IMR-90 (cell line): ENCODE data around the gene WDR13. TPM values are rescaled to one million over a fixed set of nuclear protein-coding genes. Genes with fewer than 3 reads are reported as not detected.

Experiments used
- ATAC-seq: fragments of 200-7000 bp; cut with Tn5 transposase; 2 replicates; pipeline ENCODE4 v1.9.1; 2020; ENCODE audit warnings: low read depth, mild to moderate bottlenecking, moderate library complexity
- Bru-seq: library from RNA; stranded (reverse); fragments of 400-500 nt; gene quantifications from one replicate; lab custom pipeline; 2021; lab: Mats Ljungman, UMichigan
- BruChase-seq, 2 experiments: library from RNA; stranded (reverse); fragments of 400-500 nt; gene quantifications; one replicate each; lab custom pipeline; 2021; lab: Mats Ljungman, UMichigan
- BruUV-seq: library from RNA; stranded (reverse); fragments of 400-500 nt; replicated peaks from 2 replicates; lab custom pipeline; 2021; lab: Mats Ljungman, UMichigan
- CTCF ChIA-PET: fragments of 300-600 bp; formaldehyde crosslinking; extraction: SDS; loops from one replicate; lab custom pipeline; 2021; ENCODE audit warnings: antibody characterized with exemption; lab: Yijun Ruan, JAX
- POLR2A ChIA-PET: fragments of 300-600 bp; sonication (Branson Sonifier 250); formaldehyde crosslinking; loops from one replicate; lab custom pipeline; 2022; ENCODE audit warnings: antibody characterized with exemption; ENCODE audit not compliant: unreplicated experiment; lab: Charles Lee
- DNase-seq: peaks from one replicate; pipeline ENCODE4 v3.0.0; 2013
- H2AFZ ChIP-seq: replicated peaks from 2 replicates; pipeline ENCODE3; 2013; ENCODE audit warnings: low read length, mild to moderate bottlenecking; ENCODE audit not compliant: poor library complexity
- H2AK5ac ChIP-seq: 2 replicates; pipeline ENCODE4 v1.6.1; 2013; ENCODE audit warnings: low read depth, low read length, inconsistent platforms
- H2AK9ac ChIP-seq: replicated peaks from 2 replicates; pipeline ENCODE3; 2013; ENCODE audit warnings: mild to moderate bottlenecking, low read depth, low read length, moderate library complexity; ENCODE audit not compliant: poor library complexity
- H2BK120ac ChIP-seq: 2 replicates; pipeline ENCODE4 v1.6.1; 2013; ENCODE audit warnings: low read depth, low read length, inconsistent platforms
- H2BK15ac ChIP-seq: 3 replicates; pipeline ENCODE4 v1.6.1; 2013; ENCODE audit warnings: low read depth, low read length, inconsistent platforms
- H2BK20ac ChIP-seq: 2 replicates; pipeline ENCODE4 v1.6.1; 2013; ENCODE audit warnings: low read depth, mild to moderate bottlenecking, inconsistent platforms, low read length, moderate library complexity
- H2BK5ac ChIP-seq: 2 replicates; pipeline ENCODE4 v1.6.1; 2013; ENCODE audit warnings: mild to moderate bottlenecking, low read depth, low read length, inconsistent platforms; ENCODE audit not compliant: poor library complexity, severe bottlenecking
- H3K14ac ChIP-seq: replicated peaks from 2 replicates; pipeline ENCODE4 v1.6.1; 2013; ENCODE audit warnings: low read depth, low read length, inconsistent platforms
- H3K18ac ChIP-seq: 2 replicates; pipeline ENCODE4 v1.6.1; 2013; ENCODE audit warnings: low read depth, low read length, control low read depth
- H3K23ac ChIP-seq: 2 replicates; pipeline ENCODE4 v1.6.1; 2013; ENCODE audit warnings: low read depth, low read length, inconsistent platforms
- H3K27ac ChIP-seq: 2 replicates; pipeline ENCODE4 v1.5.1; 2013; ENCODE audit warnings: mild to moderate bottlenecking, control low read depth, low read length; ENCODE audit not compliant: insufficient read depth
- H3K27me3 ChIP-seq: 2 replicates; pipeline ENCODE4 v1.6.1; 2013; ENCODE audit warnings: low read length; ENCODE audit not compliant: control insufficient read depth, insufficient read depth
- H3K36me3 ChIP-seq: 2 replicates; pipeline ENCODE4 v1.6.1; 2013; ENCODE audit warnings: low read length, mixed read lengths; ENCODE audit not compliant: control insufficient read depth, insufficient read depth
- H3K4ac ChIP-seq: 2 replicates; pipeline ENCODE4 v1.6.1; 2013; ENCODE audit warnings: low read depth, low read length, inconsistent platforms
- H3K4me1 ChIP-seq: 2 replicates; pipeline ENCODE4 v1.6.1; 2013; ENCODE audit warnings: low read length, mixed read lengths; ENCODE audit not compliant: control insufficient read depth, insufficient read depth
- H3K4me2 ChIP-seq: 2 replicates; pipeline ENCODE4 v1.6.1; 2013; ENCODE audit warnings: low read depth, mild to moderate bottlenecking, control low read depth, low read length, moderate library complexity
- H3K4me3 ChIP-seq: 2 replicates; pipeline ENCODE4 v1.5.1; 2013; ENCODE audit warnings: low read depth, mild to moderate bottlenecking, control low read depth, low read length, moderate library complexity; ENCODE audit not compliant: insufficient read depth
- H3K56ac ChIP-seq: 2 replicates; pipeline ENCODE4 v1.6.1; 2013; ENCODE audit warnings: low read length, inconsistent platforms; ENCODE audit not compliant: insufficient read depth; ENCODE audit errors: extremely low read depth
- H3K79me1 ChIP-seq, 2 experiments: 2 replicates each; pipeline ENCODE4 v1.6.1; 2013; ENCODE audit warnings: low read length in 2 of 2, inconsistent platforms in 1 of 2, low read depth in 1 of 2
- H3K9ac ChIP-seq: 2 replicates; pipeline ENCODE4 v1.6.1; 2013; ENCODE audit warnings: low read depth, low read length, control low read depth
- H3K9me1 ChIP-seq: 2 replicates; pipeline ENCODE4 v1.6.1; 2013; ENCODE audit warnings: low read length, inconsistent platforms; ENCODE audit not compliant: insufficient read depth
- H3K9me3 ChIP-seq: 2 replicates; pipeline ENCODE4 v1.6.1; 2013; ENCODE audit warnings: low read length; ENCODE audit not compliant: control insufficient read depth, insufficient read depth
- H4K20me1 ChIP-seq: 2 replicates; pipeline ENCODE4 v1.6.1; 2013; ENCODE audit warnings: low read length, inconsistent platforms; ENCODE audit not compliant: insufficient read depth
- H4K5ac ChIP-seq: 2 replicates; pipeline ENCODE4 v1.6.1; 2013; ENCODE audit warnings: mild to moderate bottlenecking, low read depth, low read length, control low read depth
- H4K8ac ChIP-seq, 2 experiments: 2 replicates each; pipeline ENCODE4 v1.6.1; 2013; ENCODE audit warnings: low read depth in 2 of 2, low read length in 2 of 2, control low read depth in 1 of 2, inconsistent platforms in 1 of 2
- H4K91ac ChIP-seq: 2 replicates; pipeline ENCODE4 v1.6.1; 2013; ENCODE audit warnings: low read depth, low read length, inconsistent platforms; ENCODE audit not compliant: insufficient read depth
- POLR2A ChIP-seq: IDR thresholded peaks from 2 replicates; pipeline ENCODE4 v1.6.1; 2012; ENCODE audit warnings: mild to moderate bottlenecking, low read depth, low read length
- SMC3 ChIP-seq: fragments of 150-350 bp; IDR thresholded peaks from 2 replicates; pipeline ENCODE4 v1.6.1; 2016; ENCODE audit warnings: low read depth, mild to moderate bottlenecking, antibody characterized with exemption, low read length, moderate library complexity
- WGBS, 2 experiments: methylation state at CpG; one replicate each; pipeline versions ENCODE4 v1.1.5 to v1.1.7; 2013; ENCODE audit warnings: missing lambda C conversion rate in 2 of 2; ENCODE audit not compliant: insufficient read length in 1 of 2; ENCODE audit errors: extremely low coverage in 2 of 2; 5-methylcytosine and 5-hydroxymethylcytosine counted together
- dilution Hi-C: fragments of 300-500 bp; cut with HindIII; formaldehyde crosslinking; loops from one replicate; pipeline ENCODE4 v1.14.3; 2018; ENCODE audit warnings: low sequenced_read_pairs; ENCODE audit not compliant: unreplicated experiment
- in situ Hi-C: fragments of 300-500 bp; cut with MboI; formaldehyde crosslinking; loops from 3 replicates; pipeline ENCODE4 v1.14.3; 2019; ENCODE audit warnings: low sequenced_read_pairs, inconsistent platforms, mixed read lengths
- intact Hi-C: fragments of 100-400 bp; cut with micrococcal nuclease; formaldehyde crosslinking; loops from 2 replicates; pipeline ENCODE4 v1.10.0; 2022
- long read RNA-seq: library from polyadenylated mRNA; unstranded; transcript quantifications from one replicate; pipeline ENCODE4 v2.0.0, GENCODE V29; 2021; ENCODE audit not compliant: unreplicated experiment
- polyA plus RNA-seq, 3 experiments: library from polyadenylated mRNA; depleted of rRNA; stranded (reverse); fragments of >200 nt; gene quantifications; 2 replicates each; pipeline ENCODE4 v1.2.3, GENCODE V29; 2012; ENCODE audit warnings: low replicate concordance in 1 of 3
- total RNA-seq: library from RNA; depleted of rRNA; stranded (reverse); fragments of >200 nt; gene quantifications from 2 replicates; pipeline ENCODE4 v1.2.3, GENCODE V29; 2012; rRNA removed

Gene WDR13
- total RNA-seq (60.8 and 62.7 TPM in 2 replicates), polyA plus RNA-seq (2012; rRNA removed) (151 and 153 TPM in 2 replicates), Bru-seq, nascent RNA (percentile 73 among the genes with signal in this experiment), BruChase-seq, experiment 1, labeled RNA remaining after a 6-hour chase (percentile 87 among the genes with signal in this experiment), BruChase-seq, experiment 2, labeled RNA remaining after a 2-hour chase (percentile 79 among the genes with signal in this experiment)
- polyA plus RNA-seq (2012; cell fraction: cytosol; rRNA removed): 51.4 and 124 TPM in 2 replicates
- polyA plus RNA-seq (2012; cell fraction: nucleus; rRNA removed; ENCODE audit: low replicate concordance): 177 and 490 TPM in 2 replicates
- long read RNA-seq, full-length matches to known transcripts: 57 of 103 reads
- long read RNA-seq, partial matches to known transcripts: 19 of 103 reads
- long read RNA-seq, other reads (novel, unspliced or antisense): 27 of 103 reads

DNA sequence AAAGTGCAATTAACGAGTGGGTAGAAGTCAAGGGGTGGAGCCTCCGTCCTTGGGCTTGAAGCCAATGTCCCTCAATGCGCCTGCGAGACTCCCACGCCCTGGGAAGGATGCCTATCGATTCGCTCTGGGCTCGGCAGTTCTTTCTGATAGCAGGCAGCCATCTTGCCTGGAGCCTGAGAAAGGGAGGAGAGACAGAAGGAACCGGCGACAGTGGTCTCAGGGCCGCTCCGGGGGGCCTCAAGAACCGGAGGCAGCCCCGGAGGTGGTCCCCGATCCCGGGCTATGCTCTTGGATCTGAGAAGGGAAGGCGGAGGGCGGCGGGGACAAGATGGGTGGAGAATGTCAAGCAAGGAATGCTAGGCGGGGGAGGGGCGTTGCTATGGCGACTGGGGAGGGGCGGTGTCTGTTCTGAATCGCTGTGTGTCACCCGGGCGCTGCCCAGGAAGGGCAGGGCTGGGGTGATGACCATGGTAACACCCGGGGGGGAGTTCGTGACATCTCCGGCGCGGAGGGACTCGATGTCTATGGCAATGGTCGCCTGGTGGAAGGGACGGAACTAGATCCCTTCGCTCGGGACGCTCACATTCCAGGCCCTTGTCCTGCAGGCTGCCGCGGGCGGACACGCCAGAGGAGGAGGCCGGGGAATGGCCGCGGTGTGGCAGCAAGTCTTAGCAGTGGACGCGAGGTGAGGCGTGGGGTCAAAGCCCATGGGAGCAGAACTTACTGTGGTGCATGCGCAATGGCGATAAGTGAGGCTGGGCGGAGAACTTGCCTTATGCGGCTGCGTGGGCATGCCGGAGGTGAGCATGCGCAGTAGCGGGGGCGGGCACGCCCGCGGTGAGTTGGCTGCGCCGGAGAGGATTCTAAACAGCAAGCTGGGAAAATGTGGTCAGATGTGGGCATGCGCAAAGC lies at the start of gene WDR13:
WDR13 (plus strand) TSS at position 140 of the 912 bp plus-strand sequence; CDS start at position 645, 505 bp downstream.
- peak within 1 kb of the TSS; percentile 100 for H3K4ac ChIP-seq
- peak within 1 kb of the TSS; percentile 93 for H3K23ac ChIP-seq
- peak within 1 kb of the TSS; percentile 91 for H2BK120ac ChIP-seq
- H3K9me1 ChIP-seq: no peaks in the 10 kb centered on the region
- peak within 1 kb of the TSS; percentile 93 for H3K4me2 ChIP-seq
- 0 out of 2 replicates have a peak, but pooled peaks cover 1% of the 10 kb centered on the region for H3K4me1 ChIP-seq
- H3K79me1 ChIP-seq: peaks cover 3 to 10% of the 10 kb centered on the region in 2 experiments; a peak in 2 of 4 replicates
- peak within 1 kb of the TSS; percentile 78 for H3K18ac ChIP-seq
- peak within 1 kb of the TSS; percentile 100 for H3K14ac ChIP-seq
- H3K56ac ChIP-seq: peak within 1 kb of the TSS; percentile 91
- in situ Hi-C loops (no loop called here), intact Hi-C loops (no loop called here), dilution Hi-C loops (no loop called here)
- peak within 1 kb of the TSS; percentile 99 for H3K27ac ChIP-seq
- no peaks in the 10 kb centered on the region for H3K9me3 ChIP-seq
- H4K8ac ChIP-seq: peak within 1 kb of the TSS; percentile 75 to 99
- 39% methylated on average over 27 of the region's 62 CpGs; no CpG with 5 or more reads in 1 of the 2 experiments for WGBS, 2 experiments
- H3K27me3 ChIP-seq: no peaks in the 10 kb centered on the region
- CTCF ChIA-PET: interaction anchor here (0.6 kb wide), 3 partner anchors 24 to 910 kb away, joined by 3 to 10 read pairs (median 9); no protein-coding TSS in a partner anchor
- peak within 1 kb of the TSS; percentile 93 for H3K9ac ChIP-seq
- POLR2A ChIA-PET: interaction anchor here (0.5 kb wide), 1 partner anchor 138 kb away, joined by 3 read pairs; no protein-coding TSS in a partner anchor
- peak within 1 kb of the TSS; percentile 97 for H4K91ac ChIP-seq
- peak within 1 kb of the TSS; percentile 100 for H2AK9ac ChIP-seq
- peak within 1 kb of the TSS; percentile 97 for H2AK5ac ChIP-seq
- no peak within 1 kb of the TSS for H2BK15ac ChIP-seq
- H4K20me1 ChIP-seq: no peaks in the 10 kb centered on the region
- peak within 1 kb of the TSS; percentile 62 for H3K4me3 ChIP-seq
- TF ChIP-seq SMC3: no peak
- TF ChIP-seq POLR2A: peak; percentile 65; the same call in 1 of the 2 replicates
- H2BK5ac ChIP-seq: peak within 1 kb of the TSS; percentile 100
- peak within 1 kb of the TSS; percentile 89 for H4K5ac ChIP-seq
- peak within 1 kb of the TSS; percentile 39; the same call in 1 of the 2 replicates for H2BK20ac ChIP-seq
- BruUV-seq: no TSS peak
- peak within 1 kb of the TSS; percentile 96 for H2AFZ ChIP-seq
- peaks cover 16% of the 10 kb centered on the region; the same call in 1 of the 2 replicates for H3K36me3 ChIP-seq
- ATAC-seq (peak; percentile 93), DNase-seq (peak; percentile 93)
